ENCODE measurements around the gene ALPK1. TPM values are rescaled to one million over a fixed set of nuclear protein-coding genes. Genes with fewer than 3 reads are reported as not detected.

The ALPK1 gene
- total and polyA plus RNA-seq, 10 donors, result 5.6 to 92.9 (median 51.0) TPM

DNA sequence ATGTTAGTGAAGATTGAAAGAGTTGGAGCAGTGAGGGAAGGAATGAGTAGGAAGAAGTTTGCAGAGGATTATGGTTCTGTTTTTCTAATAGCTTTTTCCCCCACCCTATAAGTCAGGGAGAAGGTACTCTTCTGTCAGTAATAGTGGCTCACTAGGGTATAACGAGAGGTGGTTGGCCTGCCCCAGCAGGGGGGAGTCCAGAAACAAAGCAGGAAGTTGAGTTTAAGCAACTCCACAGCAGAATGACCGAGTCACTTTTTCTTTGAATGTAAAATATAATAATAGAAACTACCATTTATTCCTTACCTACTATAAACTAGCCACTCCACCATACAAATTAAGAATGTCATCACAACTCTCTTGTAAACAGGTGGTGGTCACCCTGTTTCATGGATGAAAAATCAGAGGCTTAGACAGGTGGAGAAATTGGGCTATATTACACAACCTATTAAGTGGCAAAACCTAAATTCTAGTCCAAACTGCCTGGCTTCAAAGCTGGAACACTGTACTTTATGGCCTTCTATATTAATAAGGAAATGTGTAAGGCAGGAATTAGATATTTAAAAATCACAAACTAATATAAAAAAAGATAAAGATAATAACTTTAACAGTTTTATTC lies 43.7 kb upstream of the ALPK1 start:
- H3K27ac ChIP-seq, result no peak overlapping the region
- no peak overlapping the region for H3K4me3 ChIP-seq
- no peaks in the 10 kb centered on the region for H3K4me1 ChIP-seq
- H3K27me3 ChIP-seq (replicated peaks in 1 of 7), result no peaks in the 10 kb centered on the region
- DNase-seq, result no peak
- WGBS, 5 donors, result 20 to 59% (median 34%) methylated on average over 2 of the region's 2 CpGs
- peaks cover 0 to 17% (median 4%) of the 10 kb centered on the region in 6 donors for H3K36me3 ChIP-seq
- TF ChIP-seq POLR2AphosphoS5 (IDR thresholded peaks at IDR 0.05), result no peak
- TF ChIP-seq, protein P1, sequence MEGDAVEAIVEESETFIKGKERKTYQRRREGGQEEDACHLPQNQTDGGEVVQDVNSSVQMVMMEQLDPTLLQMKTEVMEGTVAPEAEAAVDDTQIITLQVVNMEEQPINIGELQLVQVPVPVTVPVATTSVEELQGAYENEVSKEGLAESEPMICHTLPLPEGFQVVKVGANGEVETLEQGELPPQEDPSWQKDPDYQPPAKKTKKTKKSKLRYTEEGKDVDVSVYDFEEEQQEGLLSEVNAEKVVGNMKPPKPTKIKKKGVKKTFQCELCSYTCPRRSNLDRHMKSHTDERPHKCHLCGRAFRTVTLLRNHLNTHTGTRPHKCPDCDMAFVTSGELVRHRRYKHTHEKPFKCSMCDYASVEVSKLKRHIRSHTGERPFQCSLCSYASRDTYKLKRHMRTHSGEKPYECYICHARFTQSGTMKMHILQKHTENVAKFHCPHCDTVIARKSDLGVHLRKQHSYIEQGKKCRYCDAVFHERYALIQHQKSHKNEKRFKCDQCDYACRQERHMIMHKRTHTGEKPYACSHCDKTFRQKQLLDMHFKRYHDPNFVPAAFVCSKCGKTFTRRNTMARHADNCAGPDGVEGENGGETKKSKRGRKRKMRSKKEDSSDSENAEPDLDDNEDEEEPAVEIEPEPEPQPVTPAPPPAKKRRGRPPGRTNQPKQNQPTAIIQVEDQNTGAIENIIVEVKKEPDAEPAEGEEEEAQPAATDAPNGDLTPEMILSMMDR (IDR thresholded peaks at IDR 0.05 in 8 of 11, conservative IDR thresholded peaks at IDR 0.05 in 3 of 11), result no peak
- intact Hi-C loops (cut with DNase I; ENCODE audit: low total_unique reads), result no loop called here
- no peaks in the 10 kb centered on the region for H3K9me3 ChIP-seq

DNA sequence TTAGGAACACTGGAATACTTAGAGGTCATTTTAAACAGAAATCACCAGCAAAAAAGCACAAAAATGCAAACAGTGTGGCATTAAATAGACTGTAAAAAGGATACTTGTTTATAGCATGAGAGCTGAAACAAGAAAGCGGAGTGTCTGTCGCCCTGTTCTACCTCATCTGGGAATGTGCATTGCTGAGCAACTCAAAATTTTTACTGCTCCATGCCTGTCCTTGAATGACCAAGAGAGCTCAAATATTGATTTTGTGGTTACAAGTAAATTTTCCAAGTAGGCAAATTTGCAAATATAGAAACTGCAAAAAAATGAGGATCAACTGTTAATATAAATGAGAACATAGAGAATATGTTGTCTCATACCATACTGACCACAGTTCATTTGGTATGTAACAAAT lies 40.1 kb upstream of the ALPK1 start:
- Histone ChIP-seq H3K36me3 (peaks cover 0 to 33% (median 7%) of the 10 kb centered on the region in 6 donors), H3K9me3 (no peaks in the 10 kb centered on the region), H3K27ac (no peak overlapping the region), H3K4me3 (no peak overlapping the region), H3K27me3 (replicated peaks in 1 of 7) (no peaks in the 10 kb centered on the region), H3K4me1 (no peaks in the 10 kb centered on the region)
- intact Hi-C loops (cut with DNase I; ENCODE audit: low total_unique reads), result no loop called here
- TF ChIP-seq POLR2A (IDR thresholded peaks at IDR 0.05) (no peak), POLR2AphosphoS5 (IDR thresholded peaks at IDR 0.05) (no peak)
- TF ChIP-seq, protein P1 (IDR thresholded peaks at IDR 0.05 in 8 of 11, conservative IDR thresholded peaks at IDR 0.05 in 3 of 11), result no peak
- 95 to 99% (median 97%) methylated on average over 2 of the region's 2 CpGs for WGBS, 5 donors
- no peak for DNase-seq

DNA sequence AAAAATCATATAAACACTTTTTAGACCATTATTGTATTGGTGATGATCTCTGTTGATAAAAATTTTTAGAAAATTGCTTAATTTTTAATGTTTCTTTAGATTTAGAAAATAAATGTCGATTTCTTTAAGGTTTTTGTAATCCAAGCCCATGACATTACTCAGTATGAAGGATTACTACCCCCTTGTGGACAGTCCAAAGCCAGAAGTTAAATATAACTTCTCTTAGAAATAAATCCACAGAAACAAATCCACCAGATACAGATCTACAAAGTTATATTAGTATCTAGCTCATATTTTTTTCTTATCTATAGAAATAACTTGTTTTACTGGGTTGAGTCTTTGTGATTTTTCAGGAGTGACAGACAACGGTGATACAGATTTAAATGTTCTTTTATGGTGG lies 30.3 kb upstream of the ALPK1 start:
- no peak overlapping the region for H3K4me3 ChIP-seq
- H3K4me1 ChIP-seq, result no peaks in the 10 kb centered on the region
- intact Hi-C loops (cut with DNase I; ENCODE audit: low total_unique reads), result no loop called here
- 74 to 85% (median 79%) methylated on average over 2 of the region's 2 CpGs for WGBS, 5 donors
- H3K27me3 ChIP-seq (replicated peaks in 1 of 7), result no peaks in the 10 kb centered on the region
- no peak for DNase-seq
- H3K9me3 ChIP-seq, result no peaks in the 10 kb centered on the region
- H3K27ac ChIP-seq, result no peak overlapping the region
- peaks cover 0 to 42% (median 0%) of the 10 kb centered on the region in 6 donors for H3K36me3 ChIP-seq
- no peak for TF ChIP-seq POLR2AphosphoS5 (IDR thresholded peaks at IDR 0.05)
- TF ChIP-seq, protein P1 (IDR thresholded peaks at IDR 0.05 in 8 of 11, conservative IDR thresholded peaks at IDR 0.05 in 3 of 11), result peak in 7 of 11 experiments; percentile 21 to 42 (median 31)

DNA sequence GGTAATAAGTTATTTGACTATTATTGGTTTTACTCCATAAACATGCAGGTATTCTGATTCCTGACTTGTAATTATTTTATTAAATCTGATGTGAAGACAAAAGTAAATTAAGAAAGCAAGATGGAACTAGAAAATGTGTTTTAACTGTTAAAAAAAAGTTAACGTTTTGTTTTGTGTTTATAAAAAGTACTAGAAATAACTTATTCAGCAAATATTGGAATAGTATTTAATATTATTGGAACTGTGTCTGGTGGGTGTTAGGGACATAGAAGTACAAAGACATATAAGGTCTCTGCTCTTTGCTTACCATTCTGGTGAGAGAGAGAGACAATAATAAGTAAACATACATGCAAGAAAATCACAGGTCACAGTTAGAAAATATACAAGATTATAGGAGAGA lies 27.1 kb upstream of the ALPK1 start:
- Histone ChIP-seq H3K9me3 (no peaks in the 10 kb centered on the region), H3K4me3 (no peak overlapping the region), H3K27ac (no peak overlapping the region), H3K27me3 (replicated peaks in 1 of 7) (no peaks in the 10 kb centered on the region), H3K4me1 (peaks cover 0 to 8% (median 0%) of the 10 kb centered on the region in 6 donors), H3K36me3 (peaks cover 0 to 29% (median 0%) of the 10 kb centered on the region in 6 donors)
- DNase-seq, result no peak
- 82 to 93% (median 89%) methylated on average over 1 of the region's 1 CpG for WGBS, 5 donors
- intact Hi-C loops (cut with DNase I; ENCODE audit: low total_unique reads), result no loop called here
- TF ChIP-seq, protein P1 (IDR thresholded peaks at IDR 0.05 in 8 of 11, conservative IDR thresholded peaks at IDR 0.05 in 3 of 11), result no peak
- TF ChIP-seq POLR2A (IDR thresholded peaks at IDR 0.05) (no peak), POLR2AphosphoS5 (IDR thresholded peaks at IDR 0.05) (no peak)

Data from spleen (tissue), 11 donors.